ENCODE results near the gene OR51B2.
A peak's percentile ranks its signal among the peaks of the same experiment; 100 is the strongest.
"Not testable (repeated sequence)": the region's sequence is repeated elsewhere in the genome, so short reads cannot be mapped to it uniquely, and the experiment has no call there.

Gene OR51B2

GRCh38 chr11:5297721-5298323 lies 26.3 kb downstream of the OR51B2 start:
- no peak for ATAC-seq
- TF ChIP-seq ZFP3 (CRISPR knock-in tag; IDR thresholded peaks at IDR 0.05) (no peak), TOX (CRISPR knock-in tag; IDR thresholded peaks at IDR 0.05; ENCODE audit: borderline replicate concordance) (no peak), TCF4 (CRISPR knock-in tag; IDR thresholded peaks at IDR 0.05; ENCODE audit: borderline replicate concordance) (no peak), GLIS3 (CRISPR knock-in tag; IDR thresholded peaks at IDR 0.05) (no peak), ZFP30 (CRISPR knock-in tag; IDR thresholded peaks at IDR 0.05) (no peak), OSR1 (CRISPR knock-in tag; IDR thresholded peaks at IDR 0.05) (no peak), ZNF8 (CRISPR knock-in tag; IDR thresholded peaks at IDR 0.05) (no peak), RARB (CRISPR knock-in tag; IDR thresholded peaks at IDR 0.05) (no peak), CSDC2 (CRISPR knock-in tag; IDR thresholded peaks at IDR 0.05) (no peak)
- TF ChIP-seq, protein P1, sequence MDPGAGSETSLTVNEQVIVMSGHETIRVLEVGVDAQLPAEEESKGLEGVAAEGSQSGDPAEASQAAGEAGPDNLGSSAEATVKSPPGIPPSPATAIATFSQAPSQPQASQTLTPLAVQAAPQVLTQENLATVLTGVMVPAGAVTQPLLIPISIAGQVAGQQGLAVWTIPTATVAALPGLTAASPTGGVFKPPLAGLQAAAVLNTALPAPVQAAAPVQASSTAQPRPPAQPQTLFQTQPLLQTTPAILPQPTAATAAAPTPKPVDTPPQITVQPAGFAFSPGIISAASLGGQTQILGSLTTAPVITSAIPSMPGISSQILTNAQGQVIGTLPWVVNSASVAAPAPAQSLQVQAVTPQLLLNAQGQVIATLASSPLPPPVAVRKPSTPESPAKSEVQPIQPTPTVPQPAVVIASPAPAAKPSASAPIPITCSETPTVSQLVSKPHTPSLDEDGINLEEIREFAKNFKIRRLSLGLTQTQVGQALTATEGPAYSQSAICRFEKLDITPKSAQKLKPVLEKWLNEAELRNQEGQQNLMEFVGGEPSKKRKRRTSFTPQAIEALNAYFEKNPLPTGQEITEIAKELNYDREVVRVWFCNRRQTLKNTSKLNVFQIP (CRISPR knock-in tag; IDR thresholded peaks at IDR 0.05; ENCODE audit: borderline replicate concordance, low read depth): no peak

DNA sequence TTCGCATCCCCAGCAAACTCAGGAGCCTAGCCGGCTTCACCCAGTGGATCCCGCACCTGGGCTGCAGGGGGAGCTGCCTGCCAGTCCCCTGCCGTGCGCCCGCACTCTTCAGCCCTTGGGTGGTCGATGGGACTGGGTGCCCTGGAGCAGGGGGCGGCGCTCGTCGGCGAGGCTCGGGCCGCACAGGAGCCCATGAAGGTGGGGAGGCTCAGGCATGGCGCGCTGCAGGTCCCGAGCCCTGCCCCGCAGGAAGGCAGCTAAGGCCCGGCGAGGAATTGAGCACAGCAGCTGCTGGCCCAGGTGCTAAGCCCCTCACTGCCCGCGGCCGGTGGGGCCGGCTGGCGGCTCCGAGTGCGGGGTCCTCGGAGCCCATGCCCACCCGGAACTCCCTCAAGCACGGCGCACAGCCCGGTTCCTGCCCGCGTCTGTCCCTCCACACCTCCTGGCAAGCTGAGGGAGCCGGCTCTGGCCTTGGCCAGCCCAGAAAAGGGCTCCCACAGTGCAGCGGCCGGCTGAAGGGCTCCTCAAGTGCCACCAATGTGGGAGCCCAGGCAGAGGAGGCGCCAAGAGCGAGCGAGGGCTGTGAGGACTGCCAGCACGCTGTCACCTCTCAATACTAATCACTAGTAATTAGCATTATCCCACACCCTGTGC lies 29.6 kb downstream of the OR51B2 start:
- ATAC-seq: not testable (repeated sequence)

GRCh38 chr11:5293028-5293427 lies 31.1 kb downstream of the OR51B2 start:
- TF ChIP-seq ZFP30 (CRISPR knock-in tag; IDR thresholded peaks at IDR 0.05) (no peak), TOX (CRISPR knock-in tag; IDR thresholded peaks at IDR 0.05; ENCODE audit: borderline replicate concordance) (no peak)
- ATAC-seq: no peak

GRCh38 chr11:5291207-5291838 lies 32.8 kb downstream of the OR51B2 start:
- TF ChIP-seq RARB (CRISPR knock-in tag; IDR thresholded peaks at IDR 0.05) (no peak), GLIS3 (CRISPR knock-in tag; IDR thresholded peaks at IDR 0.05) (no peak), TCF4 (CRISPR knock-in tag; IDR thresholded peaks at IDR 0.05; ENCODE audit: borderline replicate concordance) (no peak), ZNF70 (CRISPR knock-in tag; IDR thresholded peaks at IDR 0.05) (no peak), ZFP30 (CRISPR knock-in tag; IDR thresholded peaks at IDR 0.05) (no peak)
- TF ChIP-seq, protein P2, sequence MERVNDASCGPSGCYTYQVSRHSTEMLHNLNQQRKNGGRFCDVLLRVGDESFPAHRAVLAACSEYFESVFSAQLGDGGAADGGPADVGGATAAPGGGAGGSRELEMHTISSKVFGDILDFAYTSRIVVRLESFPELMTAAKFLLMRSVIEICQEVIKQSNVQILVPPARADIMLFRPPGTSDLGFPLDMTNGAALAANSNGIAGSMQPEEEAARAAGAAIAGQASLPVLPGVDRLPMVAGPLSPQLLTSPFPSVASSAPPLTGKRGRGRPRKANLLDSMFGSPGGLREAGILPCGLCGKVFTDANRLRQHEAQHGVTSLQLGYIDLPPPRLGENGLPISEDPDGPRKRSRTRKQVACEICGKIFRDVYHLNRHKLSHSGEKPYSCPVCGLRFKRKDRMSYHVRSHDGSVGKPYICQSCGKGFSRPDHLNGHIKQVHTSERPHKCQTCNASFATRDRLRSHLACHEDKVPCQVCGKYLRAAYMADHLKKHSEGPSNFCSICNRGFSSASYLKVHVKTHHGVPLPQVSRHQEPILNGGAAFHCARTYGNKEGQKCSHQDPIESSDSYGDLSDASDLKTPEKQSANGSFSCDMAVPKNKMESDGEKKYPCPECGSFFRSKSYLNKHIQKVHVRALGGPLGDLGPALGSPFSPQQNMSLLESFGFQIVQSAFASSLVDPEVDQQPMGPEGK (CRISPR knock-in tag; IDR thresholded peaks at IDR 0.05; ENCODE audit: borderline replicate concordance): no peak
- TF ChIP-seq, protein P1 (CRISPR knock-in tag; IDR thresholded peaks at IDR 0.05; ENCODE audit: borderline replicate concordance, low read depth): no peak
- peak; percentile 77 for ATAC-seq

DNA sequence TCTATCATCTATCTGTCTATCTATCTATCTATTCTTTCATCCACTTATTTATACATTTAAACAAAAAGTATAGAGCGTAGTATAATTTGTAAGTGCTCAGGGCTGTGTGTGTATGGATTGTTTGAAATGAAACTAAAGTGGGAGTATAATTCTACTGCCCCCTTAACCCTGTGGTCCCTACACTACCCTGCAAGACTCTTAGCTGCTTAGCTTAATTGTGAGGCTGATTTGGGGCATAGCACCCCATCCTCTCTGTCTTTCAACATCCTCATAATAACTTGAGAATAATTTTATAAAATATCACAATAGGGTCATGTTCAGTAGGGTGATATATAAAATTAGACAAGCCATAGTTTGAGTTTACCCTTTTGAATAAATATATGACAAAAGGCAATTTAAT lies 34.0 kb downstream of the OR51B2 start:
- ATAC-seq: no peak

More for the DNA sequence above, 34.0 kb downstream of the OR51B2 start:
- TF ChIP-seq GLIS3 (CRISPR knock-in tag; IDR thresholded peaks at IDR 0.05) (no peak), TOX (CRISPR knock-in tag; IDR thresholded peaks at IDR 0.05; ENCODE audit: borderline replicate concordance) (no peak), PPARA (CRISPR knock-in tag; IDR thresholded peaks at IDR 0.05; ENCODE audit: borderline replicate concordance) (no peak), ZNF565 (CRISPR knock-in tag; conservative IDR thresholded peaks at IDR 0.05; ENCODE audit: low read depth) (no peak), ZNF70 (CRISPR knock-in tag; IDR thresholded peaks at IDR 0.05) (no peak), ESRRG (CRISPR knock-in tag; IDR thresholded peaks at IDR 0.05) (no peak), CREB5 (CRISPR knock-in tag; IDR thresholded peaks at IDR 0.05; ENCODE audit: low read depth) (no peak), CSRNP3 (CRISPR knock-in tag; IDR thresholded peaks at IDR 0.05) (no peak), ZFP30 (CRISPR knock-in tag; IDR thresholded peaks at IDR 0.05) (no peak), ISL1 (CRISPR knock-in tag; IDR thresholded peaks at IDR 0.05) (no peak), ZFP3 (CRISPR knock-in tag; IDR thresholded peaks at IDR 0.05) (no peak), ZC3H10 (CRISPR knock-in tag; IDR thresholded peaks at IDR 0.05) (no peak), BACH2 (CRISPR knock-in tag; IDR thresholded peaks at IDR 0.05; ENCODE audit: borderline replicate concordance) (no peak), TCF4 (CRISPR knock-in tag; IDR thresholded peaks at IDR 0.05; ENCODE audit: borderline replicate concordance) (no peak)
- TF ChIP-seq, protein P3, sequence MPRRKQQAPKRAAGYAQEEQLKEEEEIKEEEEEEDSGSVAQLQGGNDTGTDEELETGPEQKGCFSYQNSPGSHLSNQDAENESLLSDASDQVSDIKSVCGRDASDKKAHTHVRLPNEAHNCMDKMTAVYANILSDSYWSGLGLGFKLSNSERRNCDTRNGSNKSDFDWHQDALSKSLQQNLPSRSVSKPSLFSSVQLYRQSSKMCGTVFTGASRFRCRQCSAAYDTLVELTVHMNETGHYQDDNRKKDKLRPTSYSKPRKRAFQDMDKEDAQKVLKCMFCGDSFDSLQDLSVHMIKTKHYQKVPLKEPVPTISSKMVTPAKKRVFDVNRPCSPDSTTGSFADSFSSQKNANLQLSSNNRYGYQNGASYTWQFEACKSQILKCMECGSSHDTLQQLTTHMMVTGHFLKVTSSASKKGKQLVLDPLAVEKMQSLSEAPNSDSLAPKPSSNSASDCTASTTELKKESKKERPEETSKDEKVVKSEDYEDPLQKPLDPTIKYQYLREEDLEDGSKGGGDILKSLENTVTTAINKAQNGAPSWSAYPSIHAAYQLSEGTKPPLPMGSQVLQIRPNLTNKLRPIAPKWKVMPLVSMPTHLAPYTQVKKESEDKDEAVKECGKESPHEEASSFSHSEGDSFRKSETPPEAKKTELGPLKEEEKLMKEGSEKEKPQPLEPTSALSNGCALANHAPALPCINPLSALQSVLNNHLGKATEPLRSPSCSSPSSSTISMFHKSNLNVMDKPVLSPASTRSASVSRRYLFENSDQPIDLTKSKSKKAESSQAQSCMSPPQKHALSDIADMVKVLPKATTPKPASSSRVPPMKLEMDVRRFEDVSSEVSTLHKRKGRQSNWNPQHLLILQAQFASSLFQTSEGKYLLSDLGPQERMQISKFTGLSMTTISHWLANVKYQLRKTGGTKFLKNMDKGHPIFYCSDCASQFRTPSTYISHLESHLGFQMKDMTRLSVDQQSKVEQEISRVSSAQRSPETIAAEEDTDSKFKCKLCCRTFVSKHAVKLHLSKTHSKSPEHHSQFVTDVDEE (CRISPR knock-in tag; IDR thresholded peaks at IDR 0.05): no peak

All from SK-N-SH treated with all-trans-retinoic acid at 6 μM for 48 hours (cell line).